K562 (cell line): Measurements from ENCODE around the gene TMEM131. TPM values are rescaled to one million over a fixed set of nuclear protein-coding genes. Genes with fewer than 3 reads are reported as not detected.

Experiments used
- ATF1 ChIP-seq, 2 experiments: fragments of 450-650 bp in 1 of 2; IDR thresholded peaks; 2 replicates each; pipeline ENCODE4 v1.6.1; 2016; ENCODE audit warnings: missing compliant biosample characterization in 1 of 2, missing genetic modification characterization in 1 of 2
- CCNT2 ChIP-seq: IDR thresholded peaks from 2 replicates; pipeline ENCODE4 v1.6.1; 2011; ENCODE audit warnings: borderline replicate concordance, low read depth, mild to moderate bottlenecking, moderate library complexity, mixed read lengths, low read length; ENCODE audit not compliant: insufficient read length; ENCODE audit errors: extremely low read depth
- HMGXB4 ChIP-seq: sonication (generic); formaldehyde crosslinking; IDR thresholded peaks from 2 replicates; pipeline ENCODE4 v1.8.1; 2023; ENCODE audit warnings: mild to moderate bottlenecking, missing genetic modification reagents
- HNRNPK ChIP-seq: fragments of 200-400 bp; formaldehyde crosslinking; IDR thresholded peaks from one replicate; pipeline ENCODE4 v1.6.1; 2018; ENCODE audit warnings: mild to moderate bottlenecking, low read depth, low read length; ENCODE audit not compliant: poor library complexity, severe bottlenecking
- JUN ChIP-seq, 2 experiments: sonication (generic) in 1 of 2; formaldehyde crosslinking in 1 of 2; IDR thresholded peaks; 2 replicates each; pipeline versions ENCODE4 v1.6.1 to v1.8.0; 2012 to 2022; ENCODE audit warnings: borderline replicate concordance in 2 of 2, mild to moderate bottlenecking in 2 of 2, improper control_type of control experiment in 1 of 2, low read depth in 1 of 2, low read length in 1 of 2, missing genetic modification reagents in 1 of 2
- MTA2 ChIP-seq: fragments of 450-650 bp; IDR thresholded peaks from 2 replicates; pipeline ENCODE4 v1.6.1; 2016; ENCODE audit warnings: low read depth
- NFRKB ChIP-seq: fragments of 450-650 bp; IDR thresholded peaks from 2 replicates; pipeline ENCODE4 v1.6.1; 2016; ENCODE audit warnings: low read depth
- PHF20 ChIP-seq: fragments of 450-650 bp; IDR thresholded peaks from 2 replicates; pipeline ENCODE4 v1.6.1; 2018; ENCODE audit not compliant: partially characterized antibody
- POLR2AphosphoS5 ChIP-seq: IDR thresholded peaks from 2 replicates; pipeline ENCODE4 v1.6.1; 2011; ENCODE audit warnings: mild to moderate bottlenecking, low read depth, low read length, moderate library complexity; ENCODE audit not compliant: control insufficient read depth, insufficient read depth
- PRDM10 ChIP-seq: fragments of 450-650 bp; IDR thresholded peaks from 2 replicates; pipeline ENCODE4 v1.6.1; 2018; ENCODE audit not compliant: partially characterized antibody
- ZNF41 ChIP-seq: fragments of 250-450 bp; sonication (Bioruptor Pico); conservative IDR thresholded peaks from 2 replicates; pipeline ENCODE4 v1.4.0; 2020; ENCODE audit warnings: mild to moderate bottlenecking
- ZNF609 ChIP-seq: sonication (generic); formaldehyde crosslinking; IDR thresholded peaks from 2 replicates; pipeline ENCODE4 v1.8.1; 2023; ENCODE audit warnings: missing genetic modification reagents, mild to moderate bottlenecking, borderline replicate concordance
- polyA plus RNA-seq, 8 experiments: library from polyadenylated mRNA; depleted of rRNA in 4 of 8; stranded (reverse) in 5 of 8; unstranded in 3 of 8; fragments of >200 nt; fragmentation: Nextera tagmentation in 2 of 8; fragmentation: Illumina TruSeq in 1 of 8; extraction: Ambion mirVana in 2 of 8; extraction: Trizol in 1 of 8; gene quantifications; 2 replicates each; pipeline versions ENCODE4 v1.2.1 to v1.2.3, GENCODE V29; 2011 to 2014; ENCODE audit warnings: inconsistent platforms in 1 of 8, missing spikeins in 1 of 8
- total RNA-seq, 7 experiments: library from RNA; depleted of rRNA in 6 of 7; stranded (reverse); fragments of >200 nt in 6 of 7; fragmentation: Illumina TruSeq in 2 of 7; extraction: Trizol in 2 of 7; gene quantifications; 2 replicates each; pipeline versions ENCODE4 v1.2.1 to v1.2.3, GENCODE V29; 2011 to 2021; ENCODE audit warnings: low replicate concordance in 1 of 7

TMEM131 gene
- total and polyA plus RNA-seq, 9 of the 15 experiments (the other 6 are each of a cell fraction or from before 2014, with no cell fraction given): 2.5 to 21.1 (median 12.4) TPM

- TF ChIP-seq ZNF609 (CRISPR knock-in tag) (peak; percentile 40; the same call in 1 of the 2 replicates), PHF20 (peak; percentile 36), HNRNPK (no peak), POLR2AphosphoS5 (no peak), PRDM10 (peak; percentile 87), CCNT2 (peak; percentile 8), HMGXB4 (CRISPR knock-in tag) (0 out of 2 replicates have a peak, but pooled peaks have one; percentile 46), MTA2 (no peak), ATF1 (CRISPR knock-in tag; IDR thresholded peaks at IDR 0.05) (peak; percentile 73), ATF1 (tag; IDR thresholded peaks at IDR 0.05) (peak; percentile 96), NFRKB (0 out of 2 replicates have a peak, but pooled peaks have one; percentile 59), JUN (IDR thresholded peaks at IDR 0.05; ENCODE audit: borderline replicate concordance, low read depth, low read length) (peak; percentile 55; the same call in 1 of the 2 replicates), JUN (CRISPR knock-in tag; IDR thresholded peaks at IDR 0.05; ENCODE audit: borderline replicate concordance) (no peak), ZNF41 (CRISPR knock-in tag) (no peak)
Measured at GRCh38 chr2:97995734-97996624, at the start of gene TMEM131 (continued).
